ENCODE results near the gene VRK2. TPM values are rescaled to one million over a fixed set of nuclear protein-coding genes. Genes with fewer than 3 reads are reported as not detected.
A peak's percentile ranks its signal among the peaks of the same experiment; 100 is the strongest.
"Not testable (repeated sequence)": the region's sequence is repeated elsewhere in the genome, so short reads cannot be mapped to it uniquely, and the experiment has no call there.

The VRK2 gene
- total RNA-seq, 1 experiment from 2014 or later = 39.6 TPM

GRCh38 chr2:58110765-58111164, 64.2 kb downstream of the VRK2 start:
- TF ChIP-seq POLR2AphosphoS5 (IDR thresholded peaks at IDR 0.05; ENCODE audit: low read depth, low read length) = no peak
- TF ChIP-seq CTCF (IDR thresholded peaks at IDR 0.05) = peak; percentile 33
- no peak overlapping the region for H3K27ac ChIP-seq (ENCODE audit: low read length)
- ATAC-seq (no peak), DNase-seq (ENCODE audit: low read depth, low spot score) (no peak)
- H3K4me3 ChIP-seq (ENCODE audit: low read depth in 2 of 2, low read length in 2 of 2) = no peak overlapping the region
- no peaks in the 10 kb centered on the region; the same call in 1 of the 2 replicates for H3K4me1 ChIP-seq (ENCODE audit: control insufficient read depth, insufficient read depth, low read length)
- in situ Hi-C loops (cut with HindIII; ENCODE audit: low pct_unique_long_range_greater_than_20kb, low sequenced_read_pairs) = no loop called here
- H3K36me3 ChIP-seq (ENCODE audit: control insufficient read depth, insufficient read depth, low read length) = no peaks in the 10 kb centered on the region
- no TSS peak for BruUV-seq (replicated peaks)
- H3K27me3 ChIP-seq (ENCODE audit: control insufficient read depth, insufficient read depth, low read length) = no peaks in the 10 kb centered on the region
- ChIA-PET POLR2A (no interaction called here), CTCF (no interaction called here)
- intact Hi-C loops (cut with micrococcal nuclease; ENCODE audit: unreplicated experiment) = no loop called here
- no peaks in the 10 kb centered on the region for H3K9me3 ChIP-seq (ENCODE audit: control insufficient read depth, insufficient read depth, low read depth, low read length)

GRCh38 chr2:58113563-58113962, 67.0 kb downstream of the VRK2 start:
- POLR2A ChIA-PET; in situ Hi-C loops (cut with HindIII; ENCODE audit: low pct_unique_long_range_greater_than_20kb, low sequenced_read_pairs); CTCF ChIA-PET; H3K4me1 ChIP-seq (ENCODE audit: control insufficient read depth, insufficient read depth, low read length); ATAC-seq; intact Hi-C loops (cut with micrococcal nuclease; ENCODE audit: unreplicated experiment); H3K27me3 ChIP-seq (ENCODE audit: control insufficient read depth, insufficient read depth, low read length); DNase-seq (ENCODE audit: low read depth, low spot score); BruUV-seq (replicated peaks); H3K36me3 ChIP-seq (ENCODE audit: control insufficient read depth, insufficient read depth, low read length); H3K9me3 ChIP-seq (ENCODE audit: control insufficient read depth, insufficient read depth, low read depth, low read length); H3K4me3 ChIP-seq (ENCODE audit: low read depth in 2 of 2, low read length in 2 of 2); H3K27ac ChIP-seq (ENCODE audit: low read length): not testable (repeated sequence)

GRCh38 chr2:58120626-58121229, 74.1 kb downstream of the VRK2 start:
- no TSS peak for BruUV-seq (replicated peaks)
- ATAC-seq (no peak), DNase-seq (ENCODE audit: low read depth, low spot score) (no peak)
- no peak for TF ChIP-seq SIN3A (IDR thresholded peaks at IDR 0.05; ENCODE audit: borderline replicate concordance, insufficient read depth, low read depth, low read length)
- no peak for TF ChIP-seq POLR2AphosphoS5 (IDR thresholded peaks at IDR 0.05; ENCODE audit: low read depth, low read length)
- no peak for TF ChIP-seq TCF7L2 (IDR thresholded peaks at IDR 0.05; ENCODE audit: low read depth, low read length)
- TF ChIP-seq REST (IDR thresholded peaks at IDR 0.05; ENCODE audit: insufficient read depth in 1 of 2, low read depth in 2 of 2, low read length in 1 of 2) = no peak
- no peak for TF ChIP-seq CTCF (IDR thresholded peaks at IDR 0.05)
- intact Hi-C loops (cut with micrococcal nuclease; ENCODE audit: unreplicated experiment) (no loop called here), in situ Hi-C loops (cut with HindIII; ENCODE audit: low pct_unique_long_range_greater_than_20kb, low sequenced_read_pairs) (no loop called here)
- Histone ChIP-seq H3K27me3 (ENCODE audit: control insufficient read depth, insufficient read depth, low read length) (no peaks in the 10 kb centered on the region), H3K36me3 (ENCODE audit: control insufficient read depth, insufficient read depth, low read length) (no peaks in the 10 kb centered on the region; the same call in 1 of the 2 replicates), H3K4me3 (ENCODE audit: low read depth in 2 of 2, low read length in 2 of 2) (no peak overlapping the region), H3K9me3 (ENCODE audit: control insufficient read depth, insufficient read depth, low read depth, low read length) (no peaks in the 10 kb centered on the region), H3K4me1 (ENCODE audit: control insufficient read depth, insufficient read depth, low read length) (no peaks in the 10 kb centered on the region), H3K27ac (ENCODE audit: low read length) (no peak overlapping the region)
- CTCF ChIA-PET = no interaction called here
- POLR2A ChIA-PET = no interaction called here
